IMR-90 (cell line): ENCODE results near the gene TIFAB. TPM values are rescaled to one million over a fixed set of nuclear protein-coding genes. Genes with fewer than 3 reads are reported as not detected.

Source experiments
- ATAC-seq: fragments of 200-7000 bp; cut with Tn5 transposase; 2 replicates; pipeline ENCODE4 v1.9.1; 2020; ENCODE audit warnings: low read depth, mild to moderate bottlenecking, moderate library complexity
- BruUV-seq: library from RNA; stranded (reverse); fragments of 400-500 nt; replicated peaks from 2 replicates; lab custom pipeline; 2021; lab: Mats Ljungman, UMichigan
- CTCF ChIA-PET: fragments of 300-600 bp; formaldehyde crosslinking; extraction: SDS; loops from one replicate; lab custom pipeline; 2021; ENCODE audit warnings: antibody characterized with exemption; lab: Yijun Ruan, JAX
- POLR2A ChIA-PET: fragments of 300-600 bp; sonication (Branson Sonifier 250); formaldehyde crosslinking; loops from one replicate; lab custom pipeline; 2022; ENCODE audit warnings: antibody characterized with exemption; ENCODE audit not compliant: unreplicated experiment; lab: Charles Lee
- DNase-seq: peaks from one replicate; pipeline ENCODE4 v3.0.0; 2013
- H2AFZ ChIP-seq: replicated peaks from 2 replicates; pipeline ENCODE3; 2013; ENCODE audit warnings: low read length, mild to moderate bottlenecking; ENCODE audit not compliant: poor library complexity
- H2AK5ac ChIP-seq: 2 replicates; pipeline ENCODE4 v1.6.1; 2013; ENCODE audit warnings: low read depth, low read length, inconsistent platforms
- H2AK9ac ChIP-seq: replicated peaks from 2 replicates; pipeline ENCODE3; 2013; ENCODE audit warnings: mild to moderate bottlenecking, low read depth, low read length, moderate library complexity; ENCODE audit not compliant: poor library complexity
- H2BK120ac ChIP-seq: 2 replicates; pipeline ENCODE4 v1.6.1; 2013; ENCODE audit warnings: low read depth, low read length, inconsistent platforms
- H2BK15ac ChIP-seq: 3 replicates; pipeline ENCODE4 v1.6.1; 2013; ENCODE audit warnings: low read depth, low read length, inconsistent platforms
- H2BK20ac ChIP-seq: 2 replicates; pipeline ENCODE4 v1.6.1; 2013; ENCODE audit warnings: low read depth, mild to moderate bottlenecking, inconsistent platforms, low read length, moderate library complexity
- H2BK5ac ChIP-seq: 2 replicates; pipeline ENCODE4 v1.6.1; 2013; ENCODE audit warnings: mild to moderate bottlenecking, low read depth, low read length, inconsistent platforms; ENCODE audit not compliant: poor library complexity, severe bottlenecking
- H3K14ac ChIP-seq: replicated peaks from 2 replicates; pipeline ENCODE4 v1.6.1; 2013; ENCODE audit warnings: low read depth, low read length, inconsistent platforms
- H3K18ac ChIP-seq: 2 replicates; pipeline ENCODE4 v1.6.1; 2013; ENCODE audit warnings: low read depth, low read length, control low read depth
- H3K23ac ChIP-seq: 2 replicates; pipeline ENCODE4 v1.6.1; 2013; ENCODE audit warnings: low read depth, low read length, inconsistent platforms
- H3K27ac ChIP-seq: 2 replicates; pipeline ENCODE4 v1.5.1; 2013; ENCODE audit warnings: mild to moderate bottlenecking, control low read depth, low read length; ENCODE audit not compliant: insufficient read depth
- H3K27me3 ChIP-seq: 2 replicates; pipeline ENCODE4 v1.6.1; 2013; ENCODE audit warnings: low read length; ENCODE audit not compliant: control insufficient read depth, insufficient read depth
- H3K36me3 ChIP-seq: 2 replicates; pipeline ENCODE4 v1.6.1; 2013; ENCODE audit warnings: low read length, mixed read lengths; ENCODE audit not compliant: control insufficient read depth, insufficient read depth
- H3K4ac ChIP-seq: 2 replicates; pipeline ENCODE4 v1.6.1; 2013; ENCODE audit warnings: low read depth, low read length, inconsistent platforms
- H3K4me1 ChIP-seq: 2 replicates; pipeline ENCODE4 v1.6.1; 2013; ENCODE audit warnings: low read length, mixed read lengths; ENCODE audit not compliant: control insufficient read depth, insufficient read depth
- H3K4me2 ChIP-seq: 2 replicates; pipeline ENCODE4 v1.6.1; 2013; ENCODE audit warnings: low read depth, mild to moderate bottlenecking, control low read depth, low read length, moderate library complexity
- H3K4me3 ChIP-seq: 2 replicates; pipeline ENCODE4 v1.5.1; 2013; ENCODE audit warnings: low read depth, mild to moderate bottlenecking, control low read depth, low read length, moderate library complexity; ENCODE audit not compliant: insufficient read depth
- H3K56ac ChIP-seq: 2 replicates; pipeline ENCODE4 v1.6.1; 2013; ENCODE audit warnings: low read length, inconsistent platforms; ENCODE audit not compliant: insufficient read depth; ENCODE audit errors: extremely low read depth
- H3K79me1 ChIP-seq, 2 experiments: 2 replicates each; pipeline ENCODE4 v1.6.1; 2013; ENCODE audit warnings: low read length in 2 of 2, inconsistent platforms in 1 of 2, low read depth in 1 of 2
- H3K9ac ChIP-seq: 2 replicates; pipeline ENCODE4 v1.6.1; 2013; ENCODE audit warnings: low read depth, low read length, control low read depth
- H3K9me1 ChIP-seq: 2 replicates; pipeline ENCODE4 v1.6.1; 2013; ENCODE audit warnings: low read length, inconsistent platforms; ENCODE audit not compliant: insufficient read depth
- H3K9me3 ChIP-seq: 2 replicates; pipeline ENCODE4 v1.6.1; 2013; ENCODE audit warnings: low read length; ENCODE audit not compliant: control insufficient read depth, insufficient read depth
- H4K20me1 ChIP-seq: 2 replicates; pipeline ENCODE4 v1.6.1; 2013; ENCODE audit warnings: low read length, inconsistent platforms; ENCODE audit not compliant: insufficient read depth
- H4K5ac ChIP-seq: 2 replicates; pipeline ENCODE4 v1.6.1; 2013; ENCODE audit warnings: mild to moderate bottlenecking, low read depth, low read length, control low read depth
- H4K8ac ChIP-seq, 2 experiments: 2 replicates each; pipeline ENCODE4 v1.6.1; 2013; ENCODE audit warnings: low read depth in 2 of 2, low read length in 2 of 2, control low read depth in 1 of 2, inconsistent platforms in 1 of 2
- H4K91ac ChIP-seq: 2 replicates; pipeline ENCODE4 v1.6.1; 2013; ENCODE audit warnings: low read depth, low read length, inconsistent platforms; ENCODE audit not compliant: insufficient read depth
- BHLHE40 ChIP-seq: fragments of 150-350 bp; IDR thresholded peaks from 2 replicates; pipeline ENCODE4 v1.6.1; 2016; ENCODE audit warnings: mild to moderate bottlenecking, low read depth, low read length
- CHD1 ChIP-seq: IDR thresholded peaks from 2 replicates; pipeline ENCODE4 v1.6.1; 2012; ENCODE audit warnings: low read depth, low read length, improper control_type of control experiment
- ELK1 ChIP-seq: fragments of 150-350 bp; IDR thresholded peaks from 2 replicates; pipeline ENCODE4 v1.6.1; 2016; ENCODE audit warnings: low read depth, mild to moderate bottlenecking, low read length, moderate library complexity, borderline replicate concordance
- FOS ChIP-seq: fragments of 150-350 bp; IDR thresholded peaks from 2 replicates; pipeline ENCODE4 v1.6.1; 2016; ENCODE audit warnings: low read depth, low read length
- MAFK ChIP-seq: IDR thresholded peaks from 2 replicates; pipeline ENCODE4 v1.6.1; 2012; ENCODE audit warnings: low read depth, low read length, improper control_type of control experiment
- MAZ ChIP-seq: IDR thresholded peaks from 2 replicates; pipeline ENCODE4 v1.6.1; 2012; ENCODE audit warnings: low read depth, mild to moderate bottlenecking, low read length, improper control_type of control experiment, moderate library complexity, borderline replicate concordance
- POLR2A ChIP-seq: IDR thresholded peaks from 2 replicates; pipeline ENCODE4 v1.6.1; 2012; ENCODE audit warnings: mild to moderate bottlenecking, low read depth, low read length
- RCOR1 ChIP-seq: IDR thresholded peaks from 2 replicates; pipeline ENCODE4 v1.6.1; 2012; ENCODE audit warnings: mild to moderate bottlenecking, low read length, improper control_type of control experiment; ENCODE audit not compliant: insufficient replicate concordance
- SMC3 ChIP-seq: fragments of 150-350 bp; IDR thresholded peaks from 2 replicates; pipeline ENCODE4 v1.6.1; 2016; ENCODE audit warnings: low read depth, mild to moderate bottlenecking, antibody characterized with exemption, low read length, moderate library complexity
- USF2 ChIP-seq: fragments of 150-350 bp; IDR thresholded peaks from 2 replicates; pipeline ENCODE4 v1.6.1; 2017; ENCODE audit warnings: mild to moderate bottlenecking, antibody characterized with exemption, low read length, low read depth
- WGBS, 2 experiments: methylation state at CpG; one replicate each; pipeline versions ENCODE4 v1.1.5 to v1.1.7; 2013; ENCODE audit warnings: missing lambda C conversion rate in 2 of 2; ENCODE audit not compliant: insufficient read length in 1 of 2; ENCODE audit errors: extremely low coverage in 2 of 2; 5-methylcytosine and 5-hydroxymethylcytosine counted together
- dilution Hi-C: fragments of 300-500 bp; cut with HindIII; formaldehyde crosslinking; loops from one replicate; pipeline ENCODE4 v1.14.3; 2018; ENCODE audit warnings: low sequenced_read_pairs; ENCODE audit not compliant: unreplicated experiment
- in situ Hi-C: fragments of 300-500 bp; cut with MboI; formaldehyde crosslinking; loops from 3 replicates; pipeline ENCODE4 v1.14.3; 2019; ENCODE audit warnings: low sequenced_read_pairs, inconsistent platforms, mixed read lengths
- intact Hi-C: fragments of 100-400 bp; cut with micrococcal nuclease; formaldehyde crosslinking; loops from 2 replicates; pipeline ENCODE4 v1.10.0; 2022
- polyA plus RNA-seq, 3 experiments: library from polyadenylated mRNA; depleted of rRNA; stranded (reverse); fragments of >200 nt; gene quantifications; 2 replicates each; pipeline ENCODE4 v1.2.3, GENCODE V29; 2012; ENCODE audit warnings: low replicate concordance in 1 of 3
- total RNA-seq: library from RNA; depleted of rRNA; stranded (reverse); fragments of >200 nt; gene quantifications from 2 replicates; pipeline ENCODE4 v1.2.3, GENCODE V29; 2012

The TIFAB gene
- total and polyA plus RNA-seq, 2 of the 4 experiments (the other 2 are of a cell fraction) = not detected

- H3K36me3 ChIP-seq = no peaks in the 10 kb centered on the region
- DNase-seq (no peak), ATAC-seq (no peak)
- no peak overlapping the region for H4K8ac ChIP-seq
- H2AFZ ChIP-seq = peak overlapping the region; percentile 17
- POLR2A ChIA-PET = no interaction called here
- H4K20me1 ChIP-seq = no peaks in the 10 kb centered on the region
- H2BK20ac ChIP-seq = no peak overlapping the region
- no peak overlapping the region for H3K23ac ChIP-seq
- H3K4me2 ChIP-seq = no peak overlapping the region
- intact Hi-C loops (no loop called here), dilution Hi-C loops (no loop called here), in situ Hi-C loops (no loop called here)
- H2BK120ac ChIP-seq = no peak overlapping the region
- H3K56ac ChIP-seq = no peak overlapping the region
- TF ChIP-seq USF2 (no peak), CHD1 (no peak), MAFK (no peak), RCOR1 (no peak), MAZ (no peak), ELK1 (no peak), SMC3 (no peak), FOS (no peak), POLR2A (no peak), BHLHE40 (no peak)
- no peak overlapping the region for H4K5ac ChIP-seq
- no peaks in the 10 kb centered on the region for H3K79me1 ChIP-seq
- no peak overlapping the region for H3K9ac ChIP-seq
- no peak overlapping the region for H2BK5ac ChIP-seq
- CTCF ChIA-PET = interaction anchor here (0.6 to 1.2 kb wide), 2 partner anchors 12 to 20 kb away, joined by 3 read pairs; no protein-coding TSS in a partner anchor
- H3K4ac ChIP-seq = no peak overlapping the region
- H3K14ac ChIP-seq = no peak overlapping the region
- no peak overlapping the region for H3K4me3 ChIP-seq
- H3K27ac ChIP-seq = no peak overlapping the region
- no peak overlapping the region for H2AK9ac ChIP-seq
- H2BK15ac ChIP-seq = no peak overlapping the region
- H3K9me1 ChIP-seq = no peaks in the 10 kb centered on the region
- no peaks in the 10 kb centered on the region; the same call in 1 of the 2 replicates for H3K9me3 ChIP-seq
- no TSS peak for BruUV-seq
- H3K27me3 ChIP-seq = peaks cover 29% of the 10 kb centered on the region
- WGBS, 2 experiments = 72% methylated on average over 10 of the region's 14 CpGs; no CpG with 5 or more reads in 1 of the 2 experiments
- no peak overlapping the region for H4K91ac ChIP-seq
- H3K18ac ChIP-seq = no peak overlapping the region
- peaks cover 2% of the 10 kb centered on the region; the same call in 1 of the 2 replicates for H3K4me1 ChIP-seq
- no peak overlapping the region for H2AK5ac ChIP-seq
These were observed 6.7 kb downstream of the TIFAB start for GRCh38 chr5:135445306-135445985.
